ENCODE measurements around the gene ST8SIA5. TPM values are rescaled to one million over a fixed set of nuclear protein-coding genes. Genes with fewer than 3 reads are reported as not detected.

Gene ST8SIA5
- total RNA-seq, 1 experiment from 2014 or later, result not detected

DNA sequence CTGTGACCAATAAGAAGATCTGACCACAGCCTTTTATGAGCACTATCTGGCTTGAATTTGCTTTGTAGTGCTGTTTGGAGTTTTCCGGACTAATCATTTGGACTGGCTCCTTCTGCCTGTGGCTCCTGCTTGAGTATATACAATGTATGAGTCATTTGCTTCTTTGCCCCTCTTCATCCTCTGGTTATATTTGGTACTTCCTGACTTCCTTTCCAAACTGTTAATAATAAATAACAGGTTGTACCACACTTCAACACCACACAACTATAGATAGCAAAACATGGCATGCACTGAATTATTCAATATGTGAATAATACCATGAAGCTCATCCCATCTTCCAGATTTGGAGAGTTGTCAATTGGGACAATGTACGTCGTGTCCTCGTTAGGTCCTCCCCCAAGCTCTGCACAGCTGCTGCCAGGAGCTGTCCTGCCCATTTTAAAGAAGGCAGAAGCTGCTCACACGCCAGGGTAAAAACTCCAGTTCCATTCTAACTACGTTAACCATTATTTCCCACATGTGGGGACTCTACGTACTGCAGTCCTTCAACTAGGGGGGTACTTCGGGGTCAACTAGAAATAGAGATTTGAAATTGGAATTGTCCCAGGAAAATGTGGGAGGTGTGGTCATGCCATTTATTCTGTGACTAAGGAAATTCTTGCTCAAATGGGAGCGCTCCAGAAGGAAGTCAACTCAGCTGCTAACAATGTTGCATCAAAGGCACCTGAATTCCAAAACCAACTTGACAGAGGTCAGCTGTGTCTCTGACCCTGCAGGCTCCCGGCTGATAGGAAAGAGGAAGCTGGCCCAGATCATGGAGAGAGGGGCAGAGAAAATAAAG, 38.1 kb downstream of the ST8SIA5 start:
- in situ Hi-C loops (cut with HindIII; ENCODE audit: low sequenced_read_pairs), result no loop called here
- DNase-seq (ENCODE audit: low spot score), result no peak

DNA sequence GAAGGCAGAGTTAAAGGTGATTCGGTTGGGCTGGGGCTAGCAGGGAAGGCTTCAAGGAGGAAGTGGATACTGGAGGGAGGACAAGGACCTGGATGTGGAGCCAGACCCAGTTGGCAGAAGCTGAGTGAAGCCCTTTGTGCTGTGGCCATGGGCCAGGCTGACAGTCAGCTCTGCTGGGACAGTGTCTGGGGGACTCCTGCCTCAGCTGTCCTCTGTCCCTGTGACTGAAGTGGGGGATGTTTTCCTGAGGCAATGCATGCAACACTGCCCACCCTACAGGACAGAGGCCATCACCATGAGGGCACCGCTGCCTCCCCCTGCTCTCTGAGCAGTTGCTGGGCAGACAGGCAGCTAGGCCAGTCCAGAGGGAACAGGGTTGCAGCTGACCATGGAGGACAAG, 40.0 kb downstream of the ST8SIA5 start:
- in situ Hi-C loops (cut with HindIII; ENCODE audit: low sequenced_read_pairs), result no loop called here
- DNase-seq (ENCODE audit: low spot score), result peak; percentile 58

DNA sequence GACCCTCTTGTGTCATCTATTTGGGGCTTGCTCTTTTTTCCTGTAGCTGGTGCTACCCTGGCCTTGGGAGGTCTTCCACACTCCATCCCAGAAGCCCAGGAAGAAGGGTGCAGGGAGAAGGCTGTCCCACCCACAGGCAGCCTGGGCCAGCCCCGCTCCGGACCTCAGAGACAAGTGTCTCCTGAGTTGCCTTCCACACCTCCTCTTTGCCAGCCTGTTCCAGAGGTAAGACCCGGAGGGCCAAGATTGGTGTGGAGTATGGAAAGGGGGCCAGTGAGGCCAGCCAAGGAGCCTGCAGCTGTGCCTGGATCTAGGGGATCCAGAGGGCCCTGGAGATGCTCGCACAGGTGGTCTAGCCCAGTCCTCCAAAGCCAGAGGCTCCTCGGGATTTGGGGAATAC, 40.5 kb downstream of the ST8SIA5 start:
- in situ Hi-C loops (cut with HindIII; ENCODE audit: low sequenced_read_pairs), result no loop called here
- DNase-seq (ENCODE audit: low spot score), result no peak

DNA sequence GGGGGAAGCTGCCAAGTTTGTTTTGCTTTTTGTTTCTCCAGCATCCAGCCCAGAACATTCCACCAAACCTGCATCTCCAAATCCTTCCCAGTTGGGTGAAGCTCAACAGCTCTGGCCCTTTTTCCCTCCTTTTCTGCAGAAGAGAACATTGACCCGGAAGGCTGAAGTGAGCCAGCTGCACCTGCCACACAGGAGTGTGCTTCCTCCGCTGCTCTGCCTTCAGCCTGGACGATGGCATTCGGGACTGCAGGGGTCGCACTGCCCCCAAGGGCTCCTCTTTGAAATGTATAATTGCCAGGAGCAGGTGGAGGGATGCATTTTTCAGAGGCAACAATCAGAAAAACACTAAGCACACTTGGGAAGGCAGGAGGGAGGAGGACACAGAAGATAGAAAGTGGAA, 41.8 kb downstream of the ST8SIA5 start:
- in situ Hi-C loops (cut with HindIII; ENCODE audit: low sequenced_read_pairs), result no loop called here
- DNase-seq (ENCODE audit: low spot score), result no peak

DNA sequence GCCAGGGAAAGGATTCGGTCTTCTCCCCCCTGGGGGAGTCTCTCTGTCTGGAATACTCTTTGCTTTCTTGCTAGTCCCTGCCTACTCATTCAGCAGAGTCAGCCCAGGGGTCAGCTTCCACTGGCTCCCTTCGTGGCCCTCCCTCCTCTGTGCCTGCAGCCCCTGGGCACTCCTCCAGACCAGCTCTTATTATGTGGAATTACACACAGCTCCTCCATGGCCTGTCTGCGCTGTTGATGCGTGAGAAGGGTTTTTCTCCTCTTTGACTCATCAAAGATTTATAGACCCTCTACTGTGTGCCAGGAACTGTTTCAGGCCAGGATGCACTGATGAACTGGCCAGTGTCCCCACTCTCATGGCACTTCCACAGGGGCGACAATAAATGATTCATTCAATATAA, 44.4 kb downstream of the ST8SIA5 start:
- in situ Hi-C loops (cut with HindIII; ENCODE audit: low sequenced_read_pairs), result no loop called here
- peak; percentile 61 for DNase-seq (ENCODE audit: low spot score)

DNA sequence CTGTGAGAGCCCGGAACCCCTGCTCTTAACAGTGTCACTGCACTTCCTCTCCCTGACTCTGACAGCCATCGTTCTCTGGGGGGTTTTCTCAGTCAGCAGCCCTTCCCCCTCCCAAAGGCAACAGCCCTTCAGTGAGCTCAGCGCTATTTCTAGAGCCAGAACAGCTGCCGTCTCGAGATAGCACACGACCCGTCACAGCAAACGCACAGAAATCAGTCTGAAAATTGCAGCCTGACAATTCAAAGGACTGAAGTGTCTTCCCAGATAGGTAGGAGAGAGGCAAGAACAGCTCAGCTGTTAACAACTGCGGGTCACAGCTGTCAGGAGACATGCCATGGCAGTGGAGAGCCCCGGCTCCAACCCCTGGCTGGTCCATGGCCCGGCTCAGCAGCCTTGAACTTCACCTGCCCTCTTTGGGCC, 45.4 kb downstream of the ST8SIA5 start:
- DNase-seq (ENCODE audit: low spot score), result no peak
- in situ Hi-C loops (cut with HindIII; ENCODE audit: low sequenced_read_pairs), result no loop called here

DNA sequence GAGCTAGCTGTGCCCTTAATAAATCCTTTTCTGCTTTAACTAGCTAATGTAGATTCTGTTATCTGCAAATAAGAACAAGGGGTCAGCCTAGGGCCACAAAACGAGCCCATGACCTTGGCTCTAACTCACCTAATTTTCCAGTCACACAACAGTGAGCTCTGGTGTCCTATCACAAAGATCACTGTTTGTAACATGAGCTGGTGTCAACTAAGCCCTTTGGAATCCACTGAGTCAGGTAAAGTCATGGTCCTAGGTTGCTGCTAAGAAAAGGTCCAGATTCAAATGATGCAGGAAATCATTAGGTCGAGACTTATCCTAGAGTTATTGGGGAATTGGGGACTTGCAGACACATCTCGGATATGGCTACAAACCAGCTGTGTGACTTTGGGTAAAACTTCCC, 49.9 kb downstream of the ST8SIA5 start:
- DNase-seq (ENCODE audit: low spot score), result no peak
- in situ Hi-C loops (cut with HindIII; ENCODE audit: low sequenced_read_pairs), result no loop called here

DNA sequence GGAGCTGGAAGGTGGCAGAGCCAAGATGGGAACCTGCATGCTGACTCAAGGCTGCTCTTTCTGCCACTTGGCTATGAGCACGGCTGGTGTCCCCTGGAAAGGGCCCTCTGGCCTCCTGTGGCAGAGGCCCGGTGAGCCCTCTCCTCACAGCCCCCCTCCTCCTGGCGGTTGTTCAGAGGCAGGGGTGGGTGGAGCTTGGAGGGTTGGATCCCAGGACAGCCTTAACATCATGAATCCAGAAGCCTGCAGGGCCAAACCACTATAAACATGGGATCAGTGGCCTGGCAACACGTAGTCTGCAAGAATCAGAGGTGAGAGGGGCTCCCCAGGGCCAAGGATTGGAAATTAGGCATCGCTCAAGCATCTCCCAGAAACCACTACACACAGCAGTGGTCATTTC, 51.3 kb downstream of the ST8SIA5 start:
- DNase-seq (ENCODE audit: low spot score), result no peak
- in situ Hi-C loops (cut with HindIII; ENCODE audit: low sequenced_read_pairs), result no loop called here

DNA sequence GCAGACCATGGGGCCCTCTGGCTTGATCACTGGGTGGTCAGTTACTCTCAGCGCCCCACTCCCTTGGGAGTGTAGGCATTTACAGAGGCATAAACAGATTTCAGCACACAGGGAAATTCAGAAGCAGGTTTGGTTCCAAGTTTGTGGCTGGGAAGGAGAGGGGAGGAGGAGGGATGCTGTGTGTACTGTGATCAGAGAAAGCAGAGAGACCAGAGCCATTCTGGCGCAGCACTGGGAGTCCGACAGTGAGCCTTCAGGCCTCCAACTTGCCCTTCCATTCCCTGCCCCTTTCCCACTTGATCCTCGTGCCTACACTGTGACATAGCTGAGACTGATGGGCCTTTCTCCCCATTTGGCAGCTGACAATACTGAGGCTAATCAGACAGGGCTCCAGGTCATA, 52.0 kb downstream of the ST8SIA5 start:
- peak; percentile 70 for DNase-seq (ENCODE audit: low spot score)
- in situ Hi-C loops (cut with HindIII; ENCODE audit: low sequenced_read_pairs), result no loop called here

DNA sequence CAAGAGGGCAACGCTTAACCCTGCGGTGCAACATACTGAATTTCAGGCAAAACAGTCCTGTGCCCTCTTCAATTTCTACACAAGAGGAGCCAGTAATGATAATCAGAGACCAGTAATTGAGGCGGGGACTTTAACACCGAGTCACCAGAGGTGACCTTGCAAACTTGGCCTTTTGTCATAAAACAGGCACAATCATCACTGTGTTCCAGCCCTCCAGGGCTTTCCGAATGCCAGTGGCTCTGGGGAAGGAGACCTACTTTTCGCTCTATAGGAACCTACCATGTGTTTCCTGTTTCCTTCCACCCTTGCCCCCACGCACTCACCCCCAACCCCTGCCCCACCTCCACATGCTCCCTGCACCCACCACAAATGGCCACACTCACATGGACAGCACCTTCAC, 52.7 kb downstream of the ST8SIA5 start:
- in situ Hi-C loops (cut with HindIII; ENCODE audit: low sequenced_read_pairs), result no loop called here
- no peak for DNase-seq (ENCODE audit: low spot score)

DNA sequence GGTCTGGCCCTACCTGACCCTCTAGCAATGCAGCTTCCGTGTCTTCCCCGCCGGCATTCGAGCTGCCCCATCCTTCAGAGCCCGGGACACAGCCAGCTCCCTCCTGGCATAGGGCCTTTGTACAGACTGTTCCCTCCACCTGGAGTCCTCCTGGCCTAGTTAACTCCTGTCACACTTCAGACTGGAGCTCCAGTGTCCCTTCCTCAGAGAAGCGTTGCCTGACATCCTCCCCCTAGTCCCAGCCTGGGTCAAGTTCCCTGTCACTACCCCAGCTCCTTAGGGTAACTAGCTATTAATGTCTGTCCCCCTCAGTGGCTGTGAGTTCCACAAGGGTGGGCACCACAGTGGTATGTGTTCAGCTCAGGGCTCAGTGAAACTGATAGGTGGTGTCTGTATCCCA, 54.4 kb downstream of the ST8SIA5 start:
- in situ Hi-C loops (cut with HindIII; ENCODE audit: low sequenced_read_pairs), result no loop called here
- DNase-seq (ENCODE audit: low spot score), result peak; percentile 97

DNA sequence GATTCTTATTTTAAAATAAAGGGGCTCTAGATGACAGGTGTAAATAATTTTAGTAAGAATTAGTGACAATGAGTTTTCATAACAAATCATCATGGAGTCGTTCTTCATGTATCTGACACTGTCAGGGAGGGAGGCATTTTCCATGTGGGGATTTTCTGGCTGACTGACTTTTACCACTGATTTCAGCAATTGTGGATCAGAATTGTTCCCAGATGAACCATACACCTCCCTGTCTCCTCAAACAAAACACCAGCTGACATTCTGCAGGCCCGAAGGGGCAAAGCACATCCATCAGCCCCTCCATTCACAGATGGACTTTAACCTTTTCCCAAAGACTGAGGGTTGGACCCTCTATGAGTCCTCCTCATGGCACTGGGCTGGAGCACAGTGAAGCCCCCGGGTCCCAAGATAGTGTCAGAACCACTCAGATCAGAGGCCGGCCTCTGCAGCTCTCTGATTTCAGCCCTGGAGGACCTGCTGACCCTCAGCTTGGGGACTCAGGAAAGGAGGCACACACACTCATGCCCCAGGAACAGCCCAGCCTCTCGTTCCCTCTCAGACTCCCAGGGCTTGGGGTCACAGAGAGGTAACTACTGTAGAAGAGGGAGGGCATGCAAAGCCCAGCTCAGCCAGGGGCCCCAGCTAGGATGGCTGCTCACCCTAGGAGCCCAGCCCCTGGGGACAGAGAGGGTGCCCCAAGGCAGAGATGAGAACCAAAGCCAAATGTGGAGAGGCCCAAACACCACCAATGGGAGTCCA, 56.6 kb downstream of the ST8SIA5 start:
- in situ Hi-C loops (cut with HindIII; ENCODE audit: low sequenced_read_pairs), result no loop called here
- peak; percentile 79 for DNase-seq (ENCODE audit: low spot score)

DNA sequence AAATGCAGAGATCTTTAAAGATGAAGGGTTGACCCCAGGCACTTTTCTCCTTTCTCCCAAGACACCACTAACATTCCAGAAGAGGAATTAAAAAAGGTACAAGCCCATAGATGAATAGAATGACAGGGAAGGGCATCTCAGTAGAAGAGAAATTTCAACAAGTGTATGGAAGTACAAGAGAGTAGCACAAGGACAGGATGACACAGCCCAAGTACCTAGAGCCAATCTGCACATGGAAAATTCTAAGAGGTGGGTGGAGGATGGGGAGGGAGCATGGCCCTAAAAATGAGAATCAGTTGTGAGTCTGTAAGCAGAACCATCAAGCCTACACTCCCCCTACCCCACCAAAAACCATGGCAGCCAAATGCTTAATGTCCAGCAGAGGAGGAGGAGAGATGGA, 60.2 kb downstream of the ST8SIA5 start:
- in situ Hi-C loops (cut with HindIII; ENCODE audit: low sequenced_read_pairs), result no loop called here
- no peak for DNase-seq (ENCODE audit: low spot score)

DNA sequence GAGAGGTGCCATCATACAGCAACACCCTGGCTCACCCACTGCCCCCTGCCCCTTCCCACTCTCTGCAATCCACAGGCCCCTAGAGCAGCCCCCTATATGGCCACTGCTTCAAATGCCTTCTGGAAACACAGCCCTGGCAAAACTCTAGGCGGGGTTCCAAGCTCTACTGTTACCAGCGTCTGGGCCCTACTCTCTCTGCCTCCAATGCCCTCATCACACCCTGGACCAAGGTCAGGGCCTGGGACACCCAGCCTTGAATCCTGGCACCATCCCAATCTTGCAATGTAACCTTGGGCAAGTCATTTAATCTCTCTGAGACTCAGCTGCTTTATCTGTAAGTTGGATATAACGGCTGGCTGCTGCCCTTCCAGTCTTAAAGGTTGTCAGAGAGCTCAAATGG, 60.6 kb downstream of the ST8SIA5 start:
- no peak for DNase-seq (ENCODE audit: low spot score)
- in situ Hi-C loops (cut with HindIII; ENCODE audit: low sequenced_read_pairs), result no loop called here

DNA sequence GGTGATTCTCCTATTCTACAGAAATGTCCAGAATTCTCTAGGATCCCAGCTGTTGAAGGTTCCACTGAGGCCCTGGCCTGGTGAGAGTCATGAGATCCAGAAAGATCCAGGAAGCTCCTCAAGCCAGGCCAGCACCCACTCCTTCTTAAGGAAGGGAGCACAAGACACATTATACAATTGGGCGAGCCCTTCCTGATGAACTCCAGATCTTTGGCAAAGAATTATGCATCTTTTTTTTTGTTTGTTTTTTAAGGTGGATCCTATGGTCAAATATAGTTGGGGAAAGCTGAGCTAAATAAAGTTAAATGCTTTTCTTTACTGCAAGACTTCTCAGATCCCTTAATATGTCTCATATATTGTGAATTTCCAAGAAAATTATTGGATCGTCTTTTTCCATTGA, 62.9 kb downstream of the ST8SIA5 start:
- in situ Hi-C loops (cut with HindIII; ENCODE audit: low sequenced_read_pairs), result no loop called here

DNA sequence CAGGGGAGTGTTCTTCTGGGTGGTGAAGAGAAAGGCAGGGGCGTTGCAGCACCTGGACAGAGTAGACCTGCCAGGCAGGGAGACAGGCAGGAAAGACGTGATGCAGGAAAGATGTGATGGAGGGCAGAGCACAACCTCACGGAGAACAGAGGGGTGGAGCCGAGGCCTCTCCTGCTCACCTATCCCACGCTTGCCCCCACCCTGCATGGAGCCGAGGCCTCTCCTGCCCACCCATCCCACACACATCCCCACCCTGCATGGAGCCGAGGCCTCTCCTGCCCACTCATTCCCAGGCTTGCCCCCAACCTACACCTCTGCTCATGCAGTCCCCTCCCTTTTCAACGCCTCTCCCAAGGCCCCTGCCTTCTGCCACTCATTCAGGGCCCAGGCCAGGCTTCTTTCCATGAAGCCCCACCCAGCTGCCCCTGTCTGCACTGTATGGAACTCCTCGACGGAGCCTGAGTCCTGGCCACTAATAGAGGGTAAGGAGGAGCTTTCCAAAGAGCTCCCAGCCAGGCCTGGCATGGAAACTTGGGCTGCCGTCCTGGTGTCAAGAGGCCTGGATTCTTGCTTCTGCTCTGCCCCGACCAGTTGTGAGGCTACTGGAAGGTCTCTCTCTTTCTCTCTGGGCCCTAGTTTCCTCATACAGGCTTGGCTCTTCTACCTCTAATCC, 67.9 kb downstream of the ST8SIA5 start:
- no peak for DNase-seq (ENCODE audit: low spot score)
- in situ Hi-C loops (cut with HindIII; ENCODE audit: low sequenced_read_pairs), result no loop called here

More for the DNA sequence above, 62.9 kb downstream of the ST8SIA5 start:
- no peak for DNase-seq (ENCODE audit: low spot score)

DNA sequence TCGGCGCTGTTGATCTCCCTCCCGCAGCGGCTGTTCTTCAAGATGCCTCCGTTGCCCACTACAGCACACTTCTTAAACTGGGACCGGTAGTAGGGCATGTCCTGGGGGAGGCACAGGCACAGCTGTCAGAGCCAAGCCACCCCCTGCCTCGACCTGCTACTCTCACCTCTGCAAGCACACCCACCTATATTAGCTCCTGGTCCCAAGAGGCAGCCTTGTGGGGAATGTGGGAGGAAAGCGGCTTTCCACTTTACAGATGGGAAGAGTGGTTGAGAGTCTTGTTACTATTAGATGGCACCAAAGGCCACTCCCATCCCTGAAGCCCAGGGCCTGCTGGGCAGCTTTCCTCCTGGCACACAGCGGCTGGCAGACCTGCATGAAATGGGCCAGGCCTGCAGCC, 70.7 kb downstream of the ST8SIA5 start:
- no peak for DNase-seq (ENCODE audit: low spot score)

DNA sequence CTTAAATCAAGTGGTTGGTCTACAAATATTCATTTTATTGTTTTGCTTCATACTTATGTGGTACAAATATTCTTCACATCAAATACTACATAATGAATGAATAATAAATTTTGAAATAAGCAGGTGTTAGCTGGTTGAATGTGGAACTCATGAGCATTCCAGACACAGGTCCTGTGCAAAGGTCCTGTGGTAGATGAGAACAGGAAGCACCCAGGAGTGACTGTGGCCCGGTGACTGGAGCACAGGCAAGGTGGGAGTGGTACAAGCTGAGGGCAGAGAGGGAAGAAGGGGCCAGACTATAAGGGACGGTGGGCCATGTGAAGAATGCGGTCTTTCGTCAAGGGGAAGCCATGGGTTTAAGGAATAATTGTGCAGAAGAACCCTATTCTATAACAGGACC, 73.6 kb downstream of the ST8SIA5 start:
- no peak for DNase-seq (ENCODE audit: low spot score)
- in situ Hi-C loops (cut with HindIII; ENCODE audit: low sequenced_read_pairs), result no loop called here

More for the DNA sequence above, 70.7 kb downstream of the ST8SIA5 start:
- in situ Hi-C loops (cut with HindIII; ENCODE audit: low sequenced_read_pairs), result no loop called here

DNA sequence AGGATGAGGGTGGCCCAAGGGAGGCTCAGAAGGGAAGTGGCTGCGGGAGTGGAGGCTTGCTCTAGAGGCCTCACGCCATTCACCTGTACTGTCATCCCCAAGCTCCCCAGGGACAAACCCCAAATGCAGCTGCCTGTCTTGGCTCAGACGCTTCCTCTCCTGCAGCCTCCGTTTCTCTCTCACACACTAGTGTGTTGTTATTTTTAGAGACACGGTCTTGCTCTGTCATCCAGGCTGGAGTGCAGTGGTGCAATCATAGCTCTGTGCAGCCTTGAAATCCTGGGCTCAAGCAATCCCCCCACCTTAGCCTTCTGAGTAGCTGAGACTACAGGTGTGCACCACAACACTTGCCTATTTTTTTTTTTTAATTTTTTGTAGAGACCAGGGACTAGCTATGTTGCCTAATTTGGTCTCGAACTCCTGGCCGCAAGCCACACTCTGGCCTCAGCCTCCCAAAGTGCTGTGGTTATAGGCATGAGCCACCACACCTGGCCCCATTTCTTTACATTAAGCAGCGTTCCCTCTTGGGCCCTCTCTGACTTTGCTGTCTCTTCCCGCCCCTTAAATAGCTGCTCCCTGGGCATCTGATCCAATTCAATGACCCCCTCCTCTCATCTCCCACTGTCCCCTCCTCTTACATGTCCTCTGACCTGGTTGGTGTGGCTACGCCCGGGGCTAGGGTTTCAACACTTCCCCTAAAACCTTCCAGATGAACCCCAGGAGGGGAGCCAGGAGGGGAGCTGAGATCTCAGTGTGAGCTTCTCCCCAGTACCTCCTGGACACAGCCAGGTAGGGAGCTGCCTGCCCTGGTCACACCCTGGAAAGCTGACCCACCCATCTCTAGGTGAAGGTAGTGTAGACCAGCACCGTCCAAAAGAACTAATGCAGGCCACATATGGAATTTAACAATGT, 75.8 kb downstream of the ST8SIA5 start:
- in situ Hi-C loops (cut with HindIII; ENCODE audit: low sequenced_read_pairs), result no loop called here
- no peak for DNase-seq (ENCODE audit: low spot score)
